Smooth muscle cell (in vitro differentiated cells): ENCODE measurements around the gene RBM27. TPM values are rescaled to one million over a fixed set of nuclear protein-coding genes. Genes with fewer than 3 reads are reported as not detected.
"Not testable (repeated sequence)": the region's sequence is repeated elsewhere in the genome, so short reads cannot be mapped to it uniquely, and the experiment has no call there.

ENCODE experiments used
- DNase-seq: peaks from one replicate; lab custom pipeline; 2025; ENCODE audit not compliant: unreplicated experiment; lab: John Stamatoyannopoulos, UW
- H2AFZ ChIP-seq: fragments of 200-600 bp; sonication (generic); 2 replicates; pipeline ENCODE4 v1.6.0; 2016; ENCODE audit warnings: antibody characterized with exemption, low read depth, mild to moderate bottlenecking
- H3F3A ChIP-seq: fragments of 200-600 bp; sonication (generic); 2 replicates; pipeline ENCODE4 v1.6.0; 2017; ENCODE audit warnings: antibody characterized with exemption, low read depth
- H3K27ac ChIP-seq: fragments of 200-600 bp; sonication (generic); 2 replicates; pipeline ENCODE4 v1.5.1; 2016; ENCODE audit warnings: low read depth, mild to moderate bottlenecking
- H3K27me3 ChIP-seq: fragments of 200-600 bp; sonication (generic); 2 replicates; pipeline ENCODE4 v1.6.1; 2016; ENCODE audit warnings: low read depth, mild to moderate bottlenecking
- H3K36me3 ChIP-seq: fragments of 200-600 bp; sonication (generic); 2 replicates; pipeline ENCODE4 v1.5.1; 2016; ENCODE audit warnings: low read depth
- H3K4me1 ChIP-seq: fragments of 200-600 bp; sonication (generic); 2 replicates; pipeline ENCODE4 v1.5.1; 2016; ENCODE audit warnings: low read depth
- H3K4me2 ChIP-seq: fragments of 200-600 bp; sonication (generic); 2 replicates; pipeline ENCODE4 v1.6.0; 2016; ENCODE audit warnings: mild to moderate bottlenecking
- H3K4me3 ChIP-seq: fragments of 200-600 bp; sonication (generic); 2 replicates; pipeline ENCODE4 v1.5.1; 2016; ENCODE audit warnings: mild to moderate bottlenecking
- H3K79me2 ChIP-seq: fragments of 200-600 bp; sonication (generic); 2 replicates; pipeline ENCODE4 v1.6.0; 2016; ENCODE audit warnings: low read depth, mild to moderate bottlenecking
- H3K9ac ChIP-seq: fragments of 200-600 bp; sonication (generic); 2 replicates; pipeline ENCODE4 v1.6.0; 2016; ENCODE audit warnings: low read depth
- H3K9me3 ChIP-seq: fragments of 200-600 bp; sonication (generic); replicated peaks from 2 replicates; pipeline ENCODE4 v1.5.1; 2016; ENCODE audit warnings: low read depth
- H4K20me1 ChIP-seq: fragments of 200-600 bp; sonication (generic); 2 replicates; pipeline ENCODE4 v1.6.0; 2016; ENCODE audit warnings: low read depth
- WGBS: methylation state at CpG from one replicate; pipeline ENCODE4 v1.1.7; 2016; ENCODE audit warnings: low lambda C conversion rate; 5-methylcytosine and 5-hydroxymethylcytosine counted together
- polyA plus RNA-seq: library from polyadenylated mRNA; unstranded; fragments of >200 nt; fragmentation: Nextera tagmentation; extraction: Ambion mirVana; gene quantifications from 2 replicates; pipeline ENCODE4 v1.2.1, GENCODE V29; 2016
- total RNA-seq: library from RNA; depleted of rRNA; stranded (reverse); fragments of >200 nt; gene quantifications from 2 replicates; pipeline ENCODE4 v1.2.3, GENCODE V29; 2014
- TF ChIP-seq, protein P1 (sequence below): fragments of 200-600 bp; sonication (generic); IDR thresholded peaks from 2 replicates; pipeline ENCODE4 v1.5.1; 2017; ENCODE audit warnings: borderline replicate concordance, mild to moderate bottlenecking, antibody characterized with exemption; ENCODE audit not compliant: insufficient read depth, poor library complexity, severe bottlenecking

RBM27 gene
- total and polyA plus RNA-seq, 2 experiments from 2014 or later: 2.5 to 25.6 TPM

DNA sequence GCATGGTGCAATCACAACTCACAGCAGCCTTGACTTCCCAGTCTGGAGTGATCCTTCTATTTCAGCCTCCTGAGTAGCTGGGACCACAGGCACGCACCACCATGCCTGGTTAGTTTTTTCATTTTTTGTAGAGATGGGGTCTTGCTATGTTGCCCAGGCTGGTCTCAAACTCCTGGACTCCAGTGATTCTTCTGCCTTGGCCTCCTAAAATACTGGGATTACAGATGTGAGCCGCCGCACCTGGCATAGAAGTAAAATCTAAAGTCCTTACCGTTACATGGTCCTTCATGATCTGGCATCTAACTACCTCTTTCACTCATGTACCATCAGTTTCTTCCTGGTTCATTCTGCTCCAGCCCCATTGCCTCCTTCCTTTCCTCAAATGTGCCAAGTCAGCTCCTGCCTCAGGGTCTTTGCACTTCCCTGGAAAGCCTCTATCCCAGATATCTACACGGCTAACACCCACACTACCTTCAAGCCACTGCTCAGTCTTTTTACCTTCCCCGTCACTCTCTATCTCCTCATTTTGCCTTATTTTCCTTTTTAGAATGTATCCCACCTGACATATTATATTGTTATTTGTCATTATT, 6.9 kb upstream of the RBM27 start:
- no peaks in the 10 kb centered on the region for H3F3A ChIP-seq
- H3K4me1 ChIP-seq: no peaks in the 10 kb centered on the region
- 94% methylated on average over 6 of the region's 6 CpGs for WGBS
- no peak overlapping the region for H3K27ac ChIP-seq
- no peaks in the 10 kb centered on the region for H3K36me3 ChIP-seq
- no peak overlapping the region for H3K4me2 ChIP-seq
- TF ChIP-seq, protein P1, sequence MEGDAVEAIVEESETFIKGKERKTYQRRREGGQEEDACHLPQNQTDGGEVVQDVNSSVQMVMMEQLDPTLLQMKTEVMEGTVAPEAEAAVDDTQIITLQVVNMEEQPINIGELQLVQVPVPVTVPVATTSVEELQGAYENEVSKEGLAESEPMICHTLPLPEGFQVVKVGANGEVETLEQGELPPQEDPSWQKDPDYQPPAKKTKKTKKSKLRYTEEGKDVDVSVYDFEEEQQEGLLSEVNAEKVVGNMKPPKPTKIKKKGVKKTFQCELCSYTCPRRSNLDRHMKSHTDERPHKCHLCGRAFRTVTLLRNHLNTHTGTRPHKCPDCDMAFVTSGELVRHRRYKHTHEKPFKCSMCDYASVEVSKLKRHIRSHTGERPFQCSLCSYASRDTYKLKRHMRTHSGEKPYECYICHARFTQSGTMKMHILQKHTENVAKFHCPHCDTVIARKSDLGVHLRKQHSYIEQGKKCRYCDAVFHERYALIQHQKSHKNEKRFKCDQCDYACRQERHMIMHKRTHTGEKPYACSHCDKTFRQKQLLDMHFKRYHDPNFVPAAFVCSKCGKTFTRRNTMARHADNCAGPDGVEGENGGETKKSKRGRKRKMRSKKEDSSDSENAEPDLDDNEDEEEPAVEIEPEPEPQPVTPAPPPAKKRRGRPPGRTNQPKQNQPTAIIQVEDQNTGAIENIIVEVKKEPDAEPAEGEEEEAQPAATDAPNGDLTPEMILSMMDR: no peak
- no peak overlapping the region for H2AFZ ChIP-seq
- DNase-seq: no peak
- H3K4me3 ChIP-seq: no peak overlapping the region
- H3K79me2 ChIP-seq: no peaks in the 10 kb centered on the region
- H3K27me3 ChIP-seq: no peaks in the 10 kb centered on the region
- no peaks in the 10 kb centered on the region for H3K9me3 ChIP-seq
- H3K9ac ChIP-seq: no peak overlapping the region
- no peaks in the 10 kb centered on the region for H4K20me1 ChIP-seq

DNA sequence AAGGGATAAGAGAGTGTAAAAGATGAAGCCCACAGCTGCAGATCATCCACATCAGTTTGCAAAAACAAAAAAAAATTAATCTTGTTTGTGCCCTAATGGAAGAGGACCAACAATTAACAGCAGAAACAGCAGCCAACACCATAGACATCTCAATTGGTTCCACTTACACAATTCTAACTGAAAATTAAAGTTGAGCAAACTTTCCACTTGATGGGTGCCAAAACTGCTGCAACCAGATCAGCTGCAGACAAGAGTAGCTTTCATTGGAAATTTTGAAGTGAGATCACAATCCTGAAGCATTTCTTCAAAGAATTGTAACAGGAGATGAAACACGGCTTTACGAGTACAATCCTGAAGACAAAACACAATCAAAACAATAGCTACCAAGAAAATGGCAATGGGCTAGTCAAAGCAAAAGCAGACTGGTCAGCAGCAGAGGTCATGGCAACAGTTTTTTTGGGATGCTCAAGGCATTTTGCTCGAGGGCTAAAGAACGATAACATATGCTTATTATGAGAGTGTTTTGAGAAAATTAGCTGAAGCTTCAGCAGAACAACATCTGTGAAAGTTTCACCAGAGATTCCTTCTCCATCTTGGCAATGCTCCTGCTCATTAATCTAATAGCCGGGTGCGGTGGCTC, 4.1 kb upstream of the RBM27 start:
- Histone ChIP-seq H3K4me3 (no peak overlapping the region), H3K4me1 (peaks cover 7% of the 10 kb centered on the region), H2AFZ (no peak overlapping the region), H3K27me3 (no peaks in the 10 kb centered on the region), H3K4me2 (no peak overlapping the region), H3F3A (no peaks in the 10 kb centered on the region), H3K27ac (no peak overlapping the region), H3K9me3 (no peaks in the 10 kb centered on the region), H3K79me2 (peaks cover 9% of the 10 kb centered on the region), H4K20me1 (peaks cover under 1% of the 10 kb centered on the region), H3K36me3 (no peaks in the 10 kb centered on the region), H3K9ac (no peak overlapping the region)
- DNase-seq: no peak
- TF ChIP-seq, protein P1: no peak
- WGBS: 87% methylated on average over 6 of the region's 6 CpGs

DNA sequence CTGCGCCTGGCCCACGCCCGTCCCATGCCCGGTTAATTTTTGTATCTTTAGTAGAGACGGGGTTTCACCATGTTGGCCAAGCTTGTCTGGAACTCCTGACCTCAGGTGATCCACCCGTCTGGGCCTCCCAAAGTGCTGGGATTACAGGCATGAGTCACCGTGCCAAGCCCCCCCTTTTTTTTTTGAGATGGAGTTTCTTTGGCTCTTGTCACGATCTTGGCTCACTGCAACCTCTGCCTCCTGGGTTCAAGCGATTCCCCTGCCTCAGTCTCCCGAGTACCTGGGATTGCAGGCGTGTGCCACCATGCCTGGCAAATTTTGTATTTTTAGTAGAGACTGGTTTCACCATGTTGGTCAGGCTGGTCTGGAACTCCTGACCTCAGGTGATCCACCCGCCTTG, 1.6 kb upstream of the RBM27 start:
- peak overlapping the region; percentile 91 for H3K27ac ChIP-seq
- peaks cover 34% of the 10 kb centered on the region for H3K79me2 ChIP-seq
- H2AFZ ChIP-seq, H3K4me3 ChIP-seq, H3F3A ChIP-seq, H3K9ac ChIP-seq, H3K36me3 ChIP-seq, H3K9me3 ChIP-seq, H3K27me3 ChIP-seq, H3K4me2 ChIP-seq, DNase-seq: not testable (repeated sequence)
- H4K20me1 ChIP-seq: peaks cover 17% of the 10 kb centered on the region
- 81% methylated on average over 12 of the region's 12 CpGs for WGBS
- peaks cover 19% of the 10 kb centered on the region for H3K4me1 ChIP-seq

DNA sequence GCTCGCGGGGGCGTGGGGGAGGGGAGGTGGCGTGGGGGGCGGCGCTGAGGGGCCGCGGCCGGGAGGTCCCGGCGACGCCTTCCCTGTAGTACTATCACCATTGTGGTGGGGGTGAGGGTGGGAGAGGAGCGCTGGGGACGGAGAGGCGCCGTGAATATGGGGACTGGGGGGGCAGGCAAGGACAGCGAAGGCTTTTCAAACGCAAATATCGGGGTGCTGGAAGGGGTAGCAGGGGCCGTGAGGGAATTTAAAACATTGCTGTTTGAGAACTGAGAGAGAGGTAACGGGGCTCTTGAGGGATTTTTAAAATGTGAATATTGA, 427 bp downstream of the RBM27 start:
- Histone ChIP-seq H3K79me2 (peaks cover 53% of the 10 kb centered on the region), H3K9me3 (no peaks in the 10 kb centered on the region), H3K4me2 (peak overlapping the region; percentile 93), H3F3A (no peaks in the 10 kb centered on the region), H3K27ac (peak overlapping the region; percentile 91), H3K4me3 (peak overlapping the region; percentile 94), H4K20me1 (peaks cover 36% of the 10 kb centered on the region), H3K4me1 (peaks cover 19% of the 10 kb centered on the region), H3K9ac (peak overlapping the region; percentile 84), H3K36me3 (no peaks in the 10 kb centered on the region), H3K27me3 (no peaks in the 10 kb centered on the region), H2AFZ (peak overlapping the region; percentile 87)
- no peak for DNase-seq
- TF ChIP-seq, protein P1: no peak
- 2% methylated on average over 11 of the region's 21 CpGs for WGBS
